ENCODE data around the gene LHFPL4.
"Not testable (repeated sequence)": the region's sequence is repeated elsewhere in the genome, so short reads cannot be mapped to it uniquely, and the experiment has no call there.

The LHFPL4 gene

GRCh38 chr3:9583792-9584191 is 30.2 kb upstream of the LHFPL4 start:
- no peak overlapping the region for H3K4me3 ChIP-seq (ENCODE audit: low read length)
- DNase-seq (ENCODE audit: low read depth), result no peak
- no peak for TF ChIP-seq CTCF (conservative IDR thresholded peaks at IDR 0.05; ENCODE audit: low read length)

- no peak overlapping the region for H3K4me3 ChIP-seq (ENCODE audit: low read length)
- DNase-seq (ENCODE audit: low read depth), result no peak
- TF ChIP-seq CTCF (conservative IDR thresholded peaks at IDR 0.05; ENCODE audit: low read length), result no peak
These were observed 29.7 kb upstream of the LHFPL4 start for GRCh38 chr3:9583371-9583770.

- no peak for DNase-seq (ENCODE audit: low read depth)
- no peak overlapping the region for H3K4me3 ChIP-seq (ENCODE audit: low read length)
- TF ChIP-seq CTCF (conservative IDR thresholded peaks at IDR 0.05; ENCODE audit: low read length), result no peak
These were observed 28.7 kb upstream of the LHFPL4 start for GRCh38 chr3:9582332-9582731.

- TF ChIP-seq CTCF (conservative IDR thresholded peaks at IDR 0.05; ENCODE audit: low read length), result no peak
- DNase-seq (ENCODE audit: low read depth), result no peak
- no peak overlapping the region for H3K4me3 ChIP-seq (ENCODE audit: low read length)
These were observed 28.1 kb upstream of the LHFPL4 start for GRCh38 chr3:9581742-9582141.

- no peak overlapping the region for H3K4me3 ChIP-seq (ENCODE audit: low read length)
- no peak for DNase-seq (ENCODE audit: low read depth)
- TF ChIP-seq CTCF (conservative IDR thresholded peaks at IDR 0.05; ENCODE audit: low read length), result no peak
These were observed 15.4 kb upstream of the LHFPL4 start for GRCh38 chr3:9569054-9569453.

GRCh38 chr3:9565316-9565715 is 11.7 kb upstream of the LHFPL4 start:
- DNase-seq (ENCODE audit: low read depth), result no peak
- no peak for TF ChIP-seq CTCF (conservative IDR thresholded peaks at IDR 0.05; ENCODE audit: low read length)

GRCh38 chr3:9563851-9564250 is 10.2 kb upstream of the LHFPL4 start:
- TF ChIP-seq CTCF (conservative IDR thresholded peaks at IDR 0.05; ENCODE audit: low read length), result no peak
- H3K4me3 ChIP-seq (ENCODE audit: low read length), result no peak overlapping the region
- no peak for DNase-seq (ENCODE audit: low read depth)

More at GRCh38 chr3:9565316-9565715, 11.7 kb upstream of the LHFPL4 start:
- no peak overlapping the region for H3K4me3 ChIP-seq (ENCODE audit: low read length)

GRCh38 chr3:9560056-9560455 is 6.4 kb upstream of the LHFPL4 start:
- not testable (repeated sequence) for H3K4me3 ChIP-seq (ENCODE audit: low read length); DNase-seq (ENCODE audit: low read depth)
